ENCODE results near the gene LBR.

- no peak for TF ChIP-seq CTCF (IDR thresholded peaks at IDR 0.05)
- TF ChIP-seq EP300 (IDR thresholded peaks at IDR 0.05): no peak
- no peak for TF ChIP-seq POLR2A (IDR thresholded peaks at IDR 0.05)
These were observed 18.1 kb upstream of the LBR start for GRCh38 chr1:225445639-225446594.

All from suprapubic skin (tissue), 3 donors.